A549 (cell line): Measurements from ENCODE around the gene CAPN14. TPM values are rescaled to one million over a fixed set of nuclear protein-coding genes. Genes with fewer than 3 reads are reported as not detected.

Source experiments
- ATAC-seq, 2 experiments: fragments of 200-7000 bp in 1 of 2; fragments of >200 bp in 1 of 2; cut with Nextera tagmentation in 1 of 2; cut with Tn5 transposase in 1 of 2; 3 replicates each; pipeline versions ENCODE4 v1.8.0 to v1.9.1; 2018 to 2020; ENCODE audit warnings: mild to moderate bottlenecking in 1 of 2, moderate library complexity in 1 of 2
- CTCF ChIA-PET: fragments of 300-600 bp; sonication (Branson Sonifier 250); formaldehyde crosslinking; extraction: SDS; loops from one replicate; lab custom pipeline; 2021; ENCODE audit warnings: antibody characterized with exemption, inconsistent platforms; lab: Yijun Ruan, JAX
- POLR2A ChIA-PET: fragments of 350-600 bp; formaldehyde crosslinking; extraction: SDS; loops from one replicate; lab custom pipeline; 2021; ENCODE audit warnings: antibody characterized with exemption, inconsistent platforms; lab: Yijun Ruan, JAX
- DNase-seq, 2 experiments: peaks; one replicate each; pipeline versions ENCODE4 v3.0.0 to v3.0.0-alpha.2; 2011 to 2016; ENCODE audit warnings: low read depth in 1 of 2, low spot score in 1 of 2
- FAIRE-seq: peaks from 2 replicates; lab custom pipeline; 2011; peaks lifted over from hg19 to GRCh38; lab: Jason Lieb, UNC
- H3K27ac ChIP-seq, 2 experiments: fragments of >200 bp; sonication (Bioruptor Twin); formaldehyde crosslinking; 3 replicates each; pipeline ENCODE4 v1.5.1; 2016 to 2017
- H3K4me1 ChIP-seq: fragments of >200 bp; sonication (Bioruptor Twin); formaldehyde crosslinking; 3 replicates; pipeline ENCODE4 v1.6.1; 2016
- H3K4me2 ChIP-seq: fragments of >200 bp; sonication (Bioruptor Twin); formaldehyde crosslinking; 3 replicates; pipeline ENCODE4 v1.6.1; 2016
- H3K4me3 ChIP-seq: fragments of >200 bp; sonication (Bioruptor Twin); formaldehyde crosslinking; 3 replicates; pipeline ENCODE4 v1.5.1; 2016
- H3K9me3 ChIP-seq: fragments of >200 bp; sonication (Bioruptor Twin); formaldehyde crosslinking; 3 replicates; pipeline ENCODE4 v1.6.1; 2016
- CBX2 ChIP-seq: fragments of 200-600 bp; sonication (generic); IDR thresholded peaks from 2 replicates; pipeline ENCODE4 v1.6.1; 2016; ENCODE audit warnings: low read depth, mild to moderate bottlenecking, borderline replicate concordance
- CEBPB ChIP-seq, 2 experiments: fragments of >200 bp in 1 of 2; sonication (Bioruptor Twin) in 1 of 2; formaldehyde crosslinking in 1 of 2; IDR thresholded peaks; 2 replicates each; pipeline ENCODE4 v1.6.1; 2012 to 2016
- CHD2 ChIP-seq: fragments of 150-350 bp; IDR thresholded peaks from 2 replicates; pipeline ENCODE4 v1.6.1; 2014; ENCODE audit warnings: low read length; ENCODE audit not compliant: partially characterized antibody
- CHD4 ChIP-seq: fragments of 200-600 bp; sonication (generic); IDR thresholded peaks from 2 replicates; pipeline ENCODE4 v1.6.1; 2016; ENCODE audit warnings: antibody characterized with exemption, mild to moderate bottlenecking, borderline replicate concordance
- EHF ChIP-seq: fragments of 250-450 bp; sonication (Bioruptor Pico); IDR thresholded peaks from 2 replicates; pipeline ENCODE4 v1.5.0; 2020; ENCODE audit warnings: mild to moderate bottlenecking
- EHMT2 ChIP-seq: fragments of 200-600 bp; sonication (generic); IDR thresholded peaks from 2 replicates; pipeline ENCODE4 v1.6.1; 2016; ENCODE audit warnings: antibody characterized with exemption, low read depth, mild to moderate bottlenecking, moderate library complexity
- GATA3 ChIP-seq: IDR thresholded peaks from 2 replicates; pipeline ENCODE4 v1.6.1; 2012; ENCODE audit warnings: borderline replicate concordance
- HOXA7 ChIP-seq: fragments of 250-450 bp; sonication (Bioruptor Pico); IDR thresholded peaks from 2 replicates; pipeline ENCODE4 v1.5.0; 2020; ENCODE audit warnings: mild to moderate bottlenecking, moderate library complexity
- HOXB5 ChIP-seq: fragments of 250-450 bp; sonication (Bioruptor Pico); IDR thresholded peaks from 2 replicates; pipeline ENCODE4 v1.5.0; 2020; ENCODE audit warnings: mild to moderate bottlenecking, moderate library complexity
- KDM5A ChIP-seq: fragments of 200-600 bp; sonication (generic); IDR thresholded peaks from 2 replicates; pipeline ENCODE4 v1.6.1; 2016; ENCODE audit warnings: antibody characterized with exemption, mild to moderate bottlenecking
- MAFK ChIP-seq: fragments of 450-650 bp; IDR thresholded peaks from 2 replicates; pipeline ENCODE4 v1.6.1; 2014; ENCODE audit not compliant: partially characterized antibody
- MYC ChIP-seq: IDR thresholded peaks from 2 replicates; pipeline ENCODE4 v1.6.1; 2012; ENCODE audit warnings: mild to moderate bottlenecking, inconsistent platforms, low read length, improper control_type of control experiment, borderline replicate concordance
- NFE2L2 ChIP-seq: fragments of 150-350 bp; conservative IDR thresholded peaks from 2 replicates; pipeline ENCODE4 v1.6.1; 2014; ENCODE audit warnings: low read length
- NPAS2 ChIP-seq: fragments of 250-450 bp; sonication (Bioruptor Pico); IDR thresholded peaks from 2 replicates; pipeline ENCODE4 v1.8.0; 2022; ENCODE audit warnings: mild to moderate bottlenecking, moderate library complexity, borderline replicate concordance
- PHF8 ChIP-seq: fragments of 200-600 bp; sonication (generic); IDR thresholded peaks from 2 replicates; pipeline ENCODE4 v1.6.1; 2016; ENCODE audit warnings: low read depth, mild to moderate bottlenecking, antibody characterized with exemption, moderate library complexity, borderline replicate concordance
- RARB ChIP-seq: fragments of 250-450 bp; sonication (Bioruptor Pico); IDR thresholded peaks from 2 replicates; pipeline ENCODE4 v1.8.0; 2021; ENCODE audit warnings: mild to moderate bottlenecking, moderate library complexity
- RFX5 ChIP-seq: fragments of 450-650 bp; IDR thresholded peaks from 2 replicates; pipeline ENCODE4 v1.7.1; 2014; ENCODE audit warnings: antibody characterized with exemption, mild to moderate bottlenecking, moderate library complexity
- RNF2 ChIP-seq: fragments of 200-600 bp; sonication (generic); IDR thresholded peaks from 2 replicates; pipeline ENCODE4 v1.6.1; 2016; ENCODE audit warnings: low read depth, mild to moderate bottlenecking, antibody characterized with exemption, moderate library complexity, borderline replicate concordance
- SREBF2 ChIP-seq: fragments of 450-650 bp; IDR thresholded peaks from 2 replicates; pipeline ENCODE4 v1.6.1; 2014; ENCODE audit warnings: mild to moderate bottlenecking, moderate library complexity
- ZNF302 ChIP-seq: fragments of 250-450 bp; sonication (Bioruptor Pico); IDR thresholded peaks from 2 replicates; pipeline ENCODE4 v1.9.0; 2021; ENCODE audit warnings: inconsistent platforms, mild to moderate bottlenecking, moderate library complexity
- ZSCAN20 ChIP-seq: fragments of 250-450 bp; sonication (Bioruptor Pico); IDR thresholded peaks from 2 replicates; pipeline ENCODE4 v1.8.0; 2022; ENCODE audit warnings: mild to moderate bottlenecking, moderate library complexity
- whole genome bisulfite sequencing: methylation state at CpG from one replicate; pipeline ENCODE4 v1.1.6; 2017; ENCODE audit errors: missing lambda C conversion rate; 5-methylcytosine and 5-hydroxymethylcytosine counted together
- polyA plus RNA-seq, 4 experiments: library from polyadenylated mRNA; depleted of rRNA in 3 of 4; stranded (reverse); fragments of >200 nt; fragmentation: RNase III in 1 of 4; extraction: RNeasy Plus Mini Kit Qiagen cat#74134 plus additional on column Dnase treatment in 1 of 4; gene quantifications; 2 replicates in 3 of 4; 3 replicates in 1 of 4; pipeline ENCODE4 v1.2.3, GENCODE V29; 2011 to 2017
- TF ChIP-seq, protein P1 (sequence below): fragments of 450-650 bp; IDR thresholded peaks from 2 replicates; pipeline ENCODE4 v1.6.1; 2014; ENCODE audit warnings: antibody characterized with exemption
- TF ChIP-seq, protein P2 (sequence below): IDR thresholded peaks from 2 replicates; pipeline ENCODE4 v1.6.1; 2012; ENCODE audit warnings: low read depth, borderline replicate concordance
- TF ChIP-seq, protein P3 (sequence below): fragments of >200 bp; sonication (Bioruptor Twin); formaldehyde crosslinking; IDR thresholded peaks from 3 replicates; pipeline ENCODE4 v1.5.1; 2016
- TF ChIP-seq, protein P4 (sequence below): IDR thresholded peaks from 2 replicates; pipeline ENCODE4 v1.6.1; 2012
- TF ChIP-seq, protein P5 (sequence below): fragments of 150-350 bp; IDR thresholded peaks from 2 replicates; pipeline ENCODE4 v1.6.1; 2014; ENCODE audit warnings: low read depth, mild to moderate bottlenecking, low read length

CAPN14 gene
- polyA plus RNA-seq, 2 of the 4 experiments (the other 2 are of a cell fraction): 0.04 to 0.06 TPM

DNA sequence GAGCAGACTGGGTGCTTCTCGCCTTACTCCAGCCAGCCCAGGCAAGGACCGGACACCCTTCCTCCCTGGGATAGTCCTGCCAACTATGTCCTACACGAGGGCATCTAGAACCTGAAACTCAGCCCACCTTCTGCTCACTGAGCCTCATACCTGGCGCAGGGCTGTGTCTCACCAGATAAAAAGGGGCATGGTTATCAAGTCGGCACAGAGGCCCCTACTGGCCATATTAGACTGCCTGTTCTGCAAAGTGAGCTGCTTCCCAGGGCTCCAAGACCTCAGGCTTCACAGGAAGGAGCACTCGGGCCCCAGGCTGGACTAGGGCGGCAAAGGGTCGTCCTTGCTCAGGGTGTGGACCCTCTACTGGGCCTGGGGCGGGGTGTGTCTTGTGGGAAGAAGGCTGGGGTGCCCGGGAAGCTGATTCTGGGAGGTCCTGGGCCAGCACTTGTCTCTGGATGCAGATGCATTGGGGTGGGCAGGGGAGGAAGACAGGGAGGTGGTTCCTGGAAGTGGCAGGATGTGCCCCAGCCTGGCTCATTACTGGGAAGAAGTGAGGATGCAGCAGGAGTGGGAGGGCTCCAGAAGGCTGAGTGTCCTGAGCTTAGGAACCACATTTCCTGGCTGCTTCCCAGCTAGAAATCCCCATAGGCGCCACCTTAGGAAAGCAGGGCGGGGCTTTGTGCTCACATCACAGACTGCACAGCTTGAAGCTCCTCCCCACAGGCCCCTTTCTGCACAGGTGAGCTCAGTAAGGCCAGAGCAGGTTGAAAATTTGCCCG, 36.2 kb upstream of the CAPN14 start:
- H3K4me3 ChIP-seq: no peak overlapping the region
- DNase-seq (no peak), FAIRE-seq (no peak), ATAC-seq (no peak)
- POLR2A ChIA-PET: no interaction called here
- CTCF ChIA-PET: interaction anchor here (1.6 to 6.3 kb wide), 2 partner anchors 19 to 80 kb away, joined by 5 to 37 read pairs; partner anchors contain the start of gene EHD3
- H3K9me3 ChIP-seq: no peaks in the 10 kb centered on the region
- WGBS: 73% methylated on average over 13 of the region's 13 CpGs
- TF ChIP-seq NPAS2 (CRISPR knock-in tag) (no peak), KDM5A (no peak), EHF (no peak), RFX5 (no peak), PHF8 (no peak), CBX2 (no peak)
- TF ChIP-seq, protein P1, sequence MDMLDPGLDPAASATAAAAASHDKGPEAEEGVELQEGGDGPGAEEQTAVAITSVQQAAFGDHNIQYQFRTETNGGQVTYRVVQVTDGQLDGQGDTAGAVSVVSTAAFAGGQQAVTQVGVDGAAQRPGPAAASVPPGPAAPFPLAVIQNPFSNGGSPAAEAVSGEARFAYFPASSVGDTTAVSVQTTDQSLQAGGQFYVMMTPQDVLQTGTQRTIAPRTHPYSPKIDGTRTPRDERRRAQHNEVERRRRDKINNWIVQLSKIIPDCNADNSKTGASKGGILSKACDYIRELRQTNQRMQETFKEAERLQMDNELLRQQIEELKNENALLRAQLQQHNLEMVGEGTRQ: no peak
- TF ChIP-seq, protein P2, sequence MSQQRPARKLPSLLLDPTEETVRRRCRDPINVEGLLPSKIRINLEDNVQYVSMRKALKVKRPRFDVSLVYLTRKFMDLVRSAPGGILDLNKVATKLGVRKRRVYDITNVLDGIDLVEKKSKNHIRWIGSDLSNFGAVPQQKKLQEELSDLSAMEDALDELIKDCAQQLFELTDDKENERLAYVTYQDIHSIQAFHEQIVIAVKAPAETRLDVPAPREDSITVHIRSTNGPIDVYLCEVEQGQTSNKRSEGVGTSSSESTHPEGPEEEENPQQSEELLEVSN: no peak
- H3K4me2 ChIP-seq: no peak overlapping the region
- no peak overlapping the region for H3K27ac ChIP-seq
- H3K4me1 ChIP-seq: no peaks in the 10 kb centered on the region

DNA sequence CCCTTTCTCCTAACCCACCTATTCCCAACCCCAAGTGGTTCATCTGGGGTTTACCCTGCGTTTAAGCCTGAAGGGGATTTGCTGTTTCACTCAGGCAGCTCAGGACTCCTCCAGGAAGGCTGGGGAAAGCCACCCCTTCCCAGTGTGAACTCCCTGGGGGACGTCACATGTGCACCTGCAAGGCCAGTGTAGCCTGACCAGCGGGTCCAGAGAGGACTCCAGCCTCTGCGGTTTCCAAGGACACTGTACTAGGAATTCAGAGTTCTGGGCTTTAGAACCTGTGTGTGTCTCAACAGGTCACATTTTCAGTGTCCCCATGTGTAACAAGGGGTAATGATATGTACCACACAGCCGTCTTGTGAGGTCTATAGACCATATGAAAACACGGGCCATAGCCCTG, 34.5 kb upstream of the CAPN14 start:
- 75% methylated on average over 5 of the region's 6 CpGs for WGBS
- ChIA-PET CTCF (interaction anchor here (6.3 kb wide), 1 partner anchor 18 kb away, joined by 37 read pairs; the partner anchor contains the start of gene EHD3), POLR2A (no interaction called here)
- no peak overlapping the region for H3K4me3 ChIP-seq
- H3K4me2 ChIP-seq: no peak overlapping the region
- ATAC-seq (no peak), FAIRE-seq (no peak), DNase-seq (no peak)
- H3K27ac ChIP-seq: no peak overlapping the region
- no peaks in the 10 kb centered on the region for H3K9me3 ChIP-seq
- no peak for TF ChIP-seq CBX2
- TF ChIP-seq, protein P3, sequence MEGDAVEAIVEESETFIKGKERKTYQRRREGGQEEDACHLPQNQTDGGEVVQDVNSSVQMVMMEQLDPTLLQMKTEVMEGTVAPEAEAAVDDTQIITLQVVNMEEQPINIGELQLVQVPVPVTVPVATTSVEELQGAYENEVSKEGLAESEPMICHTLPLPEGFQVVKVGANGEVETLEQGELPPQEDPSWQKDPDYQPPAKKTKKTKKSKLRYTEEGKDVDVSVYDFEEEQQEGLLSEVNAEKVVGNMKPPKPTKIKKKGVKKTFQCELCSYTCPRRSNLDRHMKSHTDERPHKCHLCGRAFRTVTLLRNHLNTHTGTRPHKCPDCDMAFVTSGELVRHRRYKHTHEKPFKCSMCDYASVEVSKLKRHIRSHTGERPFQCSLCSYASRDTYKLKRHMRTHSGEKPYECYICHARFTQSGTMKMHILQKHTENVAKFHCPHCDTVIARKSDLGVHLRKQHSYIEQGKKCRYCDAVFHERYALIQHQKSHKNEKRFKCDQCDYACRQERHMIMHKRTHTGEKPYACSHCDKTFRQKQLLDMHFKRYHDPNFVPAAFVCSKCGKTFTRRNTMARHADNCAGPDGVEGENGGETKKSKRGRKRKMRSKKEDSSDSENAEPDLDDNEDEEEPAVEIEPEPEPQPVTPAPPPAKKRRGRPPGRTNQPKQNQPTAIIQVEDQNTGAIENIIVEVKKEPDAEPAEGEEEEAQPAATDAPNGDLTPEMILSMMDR: no peak
- TF ChIP-seq ZNF302 (CRISPR knock-in tag): no peak
- TF ChIP-seq, protein P4, sequence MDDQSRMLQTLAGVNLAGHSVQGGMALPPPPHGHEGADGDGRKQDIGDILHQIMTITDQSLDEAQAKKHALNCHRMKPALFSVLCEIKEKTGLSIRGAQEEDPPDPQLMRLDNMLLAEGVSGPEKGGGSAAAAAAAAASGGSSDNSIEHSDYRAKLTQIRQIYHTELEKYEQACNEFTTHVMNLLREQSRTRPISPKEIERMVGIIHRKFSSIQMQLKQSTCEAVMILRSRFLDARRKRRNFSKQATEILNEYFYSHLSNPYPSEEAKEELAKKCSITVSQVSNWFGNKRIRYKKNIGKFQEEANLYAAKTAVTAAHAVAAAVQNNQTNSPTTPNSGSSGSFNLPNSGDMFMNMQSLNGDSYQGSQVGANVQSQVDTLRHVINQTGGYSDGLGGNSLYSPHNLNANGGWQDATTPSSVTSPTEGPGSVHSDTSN: no peak
- no peak for TF ChIP-seq MYC
- H3K4me1 ChIP-seq: no peaks in the 10 kb centered on the region

DNA sequence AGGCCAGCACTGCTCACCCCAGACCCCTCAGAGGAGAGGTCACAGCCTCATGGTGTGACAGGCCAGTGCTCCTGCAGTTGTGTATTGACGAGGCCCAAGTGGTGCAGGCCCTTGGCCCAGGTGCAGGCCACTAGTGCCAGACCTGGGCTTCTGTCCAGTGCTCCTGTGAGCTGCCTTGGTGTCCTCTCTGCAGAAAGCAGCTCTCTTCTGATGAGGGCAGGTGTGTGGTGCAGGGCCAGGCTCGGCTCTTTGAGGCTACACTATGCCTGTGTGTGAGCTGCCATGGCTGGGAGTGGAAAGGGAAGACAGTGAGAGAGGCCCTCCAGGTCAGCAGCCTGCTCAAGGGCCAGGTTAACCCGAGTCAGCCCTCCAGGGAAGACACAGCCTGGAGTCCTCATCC, 33.7 kb upstream of the CAPN14 start:
- POLR2A ChIA-PET: no interaction called here
- Histone ChIP-seq H3K9me3 (no peaks in the 10 kb centered on the region), H3K27ac (no peak overlapping the region), H3K4me1 (no peaks in the 10 kb centered on the region), H3K4me3 (no peak overlapping the region), H3K4me2 (no peak overlapping the region)
- no peak for TF ChIP-seq GATA3
- no peak for TF ChIP-seq ZNF302 (CRISPR knock-in tag)
- TF ChIP-seq MAFK: no peak
- TF ChIP-seq HOXB5 (CRISPR knock-in tag): no peak
- TF ChIP-seq, protein P5, sequence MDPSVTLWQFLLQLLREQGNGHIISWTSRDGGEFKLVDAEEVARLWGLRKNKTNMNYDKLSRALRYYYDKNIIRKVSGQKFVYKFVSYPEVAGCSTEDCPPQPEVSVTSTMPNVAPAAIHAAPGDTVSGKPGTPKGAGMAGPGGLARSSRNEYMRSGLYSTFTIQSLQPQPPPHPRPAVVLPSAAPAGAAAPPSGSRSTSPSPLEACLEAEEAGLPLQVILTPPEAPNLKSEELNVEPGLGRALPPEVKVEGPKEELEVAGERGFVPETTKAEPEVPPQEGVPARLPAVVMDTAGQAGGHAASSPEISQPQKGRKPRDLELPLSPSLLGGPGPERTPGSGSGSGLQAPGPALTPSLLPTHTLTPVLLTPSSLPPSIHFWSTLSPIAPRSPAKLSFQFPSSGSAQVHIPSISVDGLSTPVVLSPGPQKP: no peak
- no peak for TF ChIP-seq RNF2
- no peak for TF ChIP-seq RARB (CRISPR knock-in tag)
- no peak for TF ChIP-seq CHD2
- TF ChIP-seq HOXA7 (CRISPR knock-in tag): no peak
- no peak for TF ChIP-seq CEBPB (IDR thresholded peaks at IDR 0.05)
- no peak for TF ChIP-seq RFX5
- TF ChIP-seq EHMT2: no peak
- no peak for TF ChIP-seq ZSCAN20 (CRISPR knock-in tag)
- no peak for TF ChIP-seq SREBF2
- TF ChIP-seq NFE2L2: no peak
- no peak for TF ChIP-seq CHD4
- DNase-seq: no peak
- 46% methylated on average over 3 of the region's 3 CpGs for WGBS
- no peak for FAIRE-seq
- ATAC-seq: no peak
- CTCF ChIA-PET: interaction anchor here (0.8 to 6.3 kb wide), 2 partner anchors 12 to 17 kb away, joined by 3 to 37 read pairs; partner anchors contain the start of gene EHD3
